Left lung (tissue), 10 donors: ENCODE results near the gene LAMB4. TPM values are rescaled to one million over a fixed set of nuclear protein-coding genes. Genes with fewer than 3 reads are reported as not detected.

Experiments
- ATAC-seq: fragments of 200-7000 bp; cut with Tn5 transposase; one replicate; pipeline ENCODE4 v1.9.1; 2020; ENCODE audit warnings: moderate library complexity
- DNase-seq, 4 donors: peaks; one replicate each; pipeline ENCODE4 v3.0.0-alpha.2; 2013 to 2020
- H3K27ac ChIP-seq, 2 donors: fragments of 200-600 bp; sonication (generic) in 1 of 2; one replicate each; pipeline versions ENCODE4 v1.5.0 to v1.8.0; 2020 to 2021
- H3K27me3 ChIP-seq, 2 donors: fragments of 200-600 bp; sonication (generic) in 1 of 2; one replicate each; pipeline versions ENCODE4 v1.5.0 to v1.8.0; 2020 to 2021
- H3K36me3 ChIP-seq, 2 donors: fragments of 200-600 bp; sonication (generic) in 1 of 2; one replicate each; pipeline versions ENCODE4 v1.5.0 to v1.8.0; 2020 to 2021
- H3K4me1 ChIP-seq, 2 donors: fragments of 200-600 bp; one replicate each; pipeline ENCODE4 v1.8.0; 2021
- H3K4me3 ChIP-seq, 2 donors: fragments of 200-600 bp; sonication (generic) in 1 of 2; one replicate each; pipeline versions ENCODE4 v1.5.0 to v1.8.0; 2020 to 2021; ENCODE audit warnings: mild to moderate bottlenecking in 1 of 2
- H3K9me3 ChIP-seq, 2 donors: fragments of 200-600 bp; sonication (generic) in 1 of 2; one replicate each; pipeline versions ENCODE4 v1.5.0 to v1.8.0; 2020 to 2021
- CTCF ChIP-seq, 2 donors: fragments of 200-600 bp; sonication (generic) in 1 of 2; IDR thresholded peaks; one replicate each; pipeline versions ENCODE4 v1.5.0 to v1.8.0; 2021; ENCODE audit warnings: antibody characterized with exemption in 2 of 2
- intact Hi-C, 2 donors: fragments of 100-400 bp; cut with DNase I; formaldehyde crosslinking; loops; one replicate each; pipeline versions ENCODE4 v1.11.2 to v1.14.2; 2022
- polyA plus RNA-seq, 6 donors: library from polyadenylated mRNA; unstranded; fragments of 120-200 nt; gene quantifications; one replicate each; pipeline ENCODE4 v1.2.1, GENCODE V29; 2013; ENCODE audit not compliant: insufficient read length in 6 of 6
- total RNA-seq, 2 donors: library from RNA; stranded (reverse); fragmentation: NEBNext Ultra II Directional; extraction: Animal tissue kit (Norgen Biotek cat#: 25700); gene quantifications; one replicate each; pipeline ENCODE4 v1.2.1, GENCODE V29; 2021
- donor health status: DM: no; HTN: yes; CAD: no.
- donor health status: DM: no; HTN: no; CAD: no.

The LAMB4 gene
- total and polyA plus RNA-seq, 8 donors = 0.10 to 0.37 (median 0.29) TPM; not detected in 1

- Histone ChIP-seq H3K27ac (no peak overlapping the region), H3K4me1 (peaks cover 0 to 10% of the 10 kb centered on the region in 2 donors), H3K4me3 (no peak overlapping the region), H3K27me3 (no peaks in the 10 kb centered on the region), H3K9me3 (no peaks in the 10 kb centered on the region), H3K36me3 (peaks cover 0 to 20% of the 10 kb centered on the region in 2 donors)
- ATAC-seq = no peak
- intact Hi-C loops = no loop called here
- DNase-seq = no peak
- no peak for TF ChIP-seq CTCF (IDR thresholded peaks at IDR 0.05)
Observed at GRCh38 chr7:107980171-107980570, 150.0 kb downstream of the LAMB4 start.

- no peaks in the 10 kb centered on the region for H3K9me3 ChIP-seq
- DNase-seq (no peak), ATAC-seq (no peak)
- H3K27me3 ChIP-seq = no peaks in the 10 kb centered on the region
- H3K27ac ChIP-seq = no peak overlapping the region
- no peak overlapping the region for H3K4me3 ChIP-seq
- peaks cover 0 to 19% of the 10 kb centered on the region in 2 donors for H3K36me3 ChIP-seq
- TF ChIP-seq CTCF (IDR thresholded peaks at IDR 0.05) = no peak
- peaks cover 0 to 10% of the 10 kb centered on the region in 2 donors for H3K4me1 ChIP-seq
- intact Hi-C loops = no loop called here
Observed at GRCh38 chr7:107978815-107979408, 151.2 kb downstream of the LAMB4 start.

GRCh38 chr7:107977048-107977447 is 153.1 kb downstream of the LAMB4 start:
- ATAC-seq = no peak
- intact Hi-C loops = no loop called here
- H3K36me3 ChIP-seq = peaks cover 0 to 19% of the 10 kb centered on the region in 2 donors
- no peak for TF ChIP-seq CTCF (IDR thresholded peaks at IDR 0.05)
- no peaks in the 10 kb centered on the region for H3K9me3 ChIP-seq
- no peak overlapping the region for H3K27ac ChIP-seq
- no peak overlapping the region for H3K4me3 ChIP-seq
- DNase-seq = no peak
- peaks cover 0 to 2% of the 10 kb centered on the region in 2 donors for H3K4me1 ChIP-seq
- H3K27me3 ChIP-seq = no peaks in the 10 kb centered on the region

- no peak for DNase-seq
- ATAC-seq = no peak
- H3K27me3 ChIP-seq = no peaks in the 10 kb centered on the region
- H3K36me3 ChIP-seq = peaks cover 0 to 19% of the 10 kb centered on the region in 2 donors
- TF ChIP-seq CTCF (IDR thresholded peaks at IDR 0.05) = no peak
- H3K27ac ChIP-seq = no peak overlapping the region
- no peaks in the 10 kb centered on the region for H3K9me3 ChIP-seq
- intact Hi-C loops = no loop called here
- no peak overlapping the region for H3K4me3 ChIP-seq
- H3K4me1 ChIP-seq = peaks cover 0 to 4% of the 10 kb centered on the region in 2 donors
Observed at GRCh38 chr7:107976620-107977019, 153.5 kb downstream of the LAMB4 start.

- TF ChIP-seq CTCF (IDR thresholded peaks at IDR 0.05) = no peak
- Histone ChIP-seq H3K9me3 (no peaks in the 10 kb centered on the region), H3K4me3 (no peak overlapping the region), H3K36me3 (peaks cover 0 to 13% of the 10 kb centered on the region in 2 donors), H3K4me1 (peaks cover 0 to 10% of the 10 kb centered on the region in 2 donors), H3K27ac (no peak overlapping the region), H3K27me3 (no peaks in the 10 kb centered on the region)
- ATAC-seq (no peak), DNase-seq (no peak)
- intact Hi-C loops = no loop called here
Observed at GRCh38 chr7:107975394-107976013, 154.7 kb downstream of the LAMB4 start.
